ENCODE results near the gene SRP9.

- no peak for TF ChIP-seq POLR2AphosphoS5 (IDR thresholded peaks at IDR 0.05)
- TF ChIP-seq POLR2A (IDR thresholded peaks at IDR 0.05; ENCODE audit: low read depth), result no peak
These were observed 47.5 kb downstream of the SRP9 start for GRCh38 chr1:225825078-225825477.
